HG02610 (cell line): Measurements from ENCODE around the gene ADH6.
"Not testable (repeated sequence)": the region's sequence is repeated elsewhere in the genome, so short reads cannot be mapped to it uniquely, and the experiment has no call there.

Experiments
- ATAC-seq: cut with Tn5 transposase; IDR thresholded peaks from one replicate; pipeline ENCODE4 v1.9.1; 2021; ENCODE audit warnings: mild to moderate bottlenecking, moderate library complexity; ENCODE audit not compliant: unreplicated experiment

The ADH6 gene

DNA sequence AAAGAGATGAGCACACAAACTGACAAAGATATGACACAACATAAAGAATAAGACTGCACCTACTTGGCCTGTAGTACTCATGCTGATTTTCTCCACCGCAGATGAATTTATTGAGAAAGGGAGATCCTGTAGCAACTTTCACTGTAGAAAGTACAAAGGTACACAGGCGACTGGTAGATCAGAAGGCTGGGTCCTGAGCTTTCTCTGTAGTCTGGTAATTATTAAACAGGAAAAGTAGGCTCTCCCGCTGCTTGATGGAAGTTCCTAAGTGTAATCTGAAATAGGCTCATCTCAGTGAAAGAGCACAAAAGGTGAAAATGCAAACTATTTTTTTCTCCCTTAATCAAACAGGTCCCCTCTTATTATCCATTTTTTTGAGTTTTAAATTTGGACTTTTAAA lies at the start of gene ADH6:
Gene ADH6, minus strand, starts transcription at position 175 of the 400 bp plus-strand sequence. Its CDS starts 94 bp downstream, at position 81.
- ATAC-seq, result no peak

DNA sequence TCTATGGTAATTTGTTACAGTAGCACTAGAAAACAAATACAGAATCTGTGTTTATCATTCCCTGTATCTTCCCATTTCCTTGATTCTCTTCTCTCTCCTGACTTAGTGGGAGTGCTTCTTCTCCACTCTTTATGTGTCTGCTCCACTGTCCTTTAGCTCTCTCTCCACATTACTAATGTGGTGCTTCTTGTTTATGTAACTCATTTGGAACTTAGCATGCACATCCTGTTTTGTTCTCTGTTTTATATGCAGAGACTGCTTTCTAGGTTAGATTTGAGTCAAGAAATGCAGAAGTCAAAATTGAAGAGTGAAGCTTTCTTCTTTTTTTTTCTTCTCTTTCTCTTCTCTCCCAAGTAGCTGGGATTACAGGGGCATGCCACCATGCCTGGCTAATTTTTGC lies 45.9 kb upstream of the ADH6 start:
- ATAC-seq, result no peak

DNA sequence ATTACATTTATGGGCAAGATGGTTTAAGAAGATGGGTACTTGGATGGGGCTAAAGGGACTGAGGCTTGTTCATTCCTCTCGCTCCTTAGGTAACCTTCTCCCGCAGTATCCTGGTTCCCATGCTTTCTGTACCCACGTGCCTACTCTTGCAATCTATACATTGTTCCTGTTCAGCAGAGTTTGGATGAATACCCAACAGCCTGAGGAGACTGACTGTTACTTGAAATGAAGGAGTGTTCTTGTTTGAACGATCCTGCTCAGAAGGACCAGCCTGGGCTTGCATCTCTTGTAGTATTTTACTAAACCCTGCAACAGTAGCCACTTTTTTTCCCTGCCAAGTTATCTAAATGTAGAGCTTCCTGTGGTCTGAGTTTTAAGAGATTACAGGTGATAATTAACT lies 33.7 kb upstream of the ADH6 start:
- ATAC-seq, result no peak

DNA sequence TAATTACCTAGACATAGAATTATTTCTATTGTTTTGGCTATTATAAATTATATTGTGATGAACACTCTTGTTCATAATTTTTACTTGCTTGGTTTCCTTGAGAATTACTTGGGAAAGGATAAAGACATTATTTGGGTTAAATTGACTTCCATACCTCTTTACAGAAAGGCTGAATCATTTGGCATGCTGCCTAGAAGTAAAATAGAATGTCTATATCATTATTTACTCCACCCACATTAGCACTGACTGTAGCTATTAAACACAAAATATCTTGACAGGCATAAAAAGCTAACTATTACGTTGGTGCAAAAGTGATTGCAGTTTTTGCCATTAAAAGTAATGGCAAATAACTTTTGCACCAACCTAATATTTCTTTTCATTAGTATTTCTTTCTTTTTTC lies 29.7 kb upstream of the ADH6 start:
- ATAC-seq, result no peak

DNA sequence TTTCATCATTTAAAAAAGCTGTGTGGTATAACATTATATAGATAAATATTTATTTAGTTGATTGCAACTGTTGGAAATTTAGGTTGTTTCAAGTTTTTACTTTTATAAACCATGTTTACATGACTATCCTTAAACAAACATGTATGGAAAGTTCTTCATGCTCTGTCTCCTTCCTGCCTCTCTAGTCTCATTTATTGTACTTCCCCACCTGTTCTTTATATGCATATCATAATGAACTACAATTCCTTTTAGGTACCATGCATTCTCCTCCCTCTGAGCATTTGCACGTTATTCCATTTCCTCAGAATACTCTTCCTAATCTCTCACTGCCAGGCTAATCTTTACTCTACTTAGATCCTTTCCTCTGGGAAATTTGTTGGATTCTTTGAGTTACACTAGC lies 16.9 kb upstream of the ADH6 start:
- no peak for ATAC-seq

DNA sequence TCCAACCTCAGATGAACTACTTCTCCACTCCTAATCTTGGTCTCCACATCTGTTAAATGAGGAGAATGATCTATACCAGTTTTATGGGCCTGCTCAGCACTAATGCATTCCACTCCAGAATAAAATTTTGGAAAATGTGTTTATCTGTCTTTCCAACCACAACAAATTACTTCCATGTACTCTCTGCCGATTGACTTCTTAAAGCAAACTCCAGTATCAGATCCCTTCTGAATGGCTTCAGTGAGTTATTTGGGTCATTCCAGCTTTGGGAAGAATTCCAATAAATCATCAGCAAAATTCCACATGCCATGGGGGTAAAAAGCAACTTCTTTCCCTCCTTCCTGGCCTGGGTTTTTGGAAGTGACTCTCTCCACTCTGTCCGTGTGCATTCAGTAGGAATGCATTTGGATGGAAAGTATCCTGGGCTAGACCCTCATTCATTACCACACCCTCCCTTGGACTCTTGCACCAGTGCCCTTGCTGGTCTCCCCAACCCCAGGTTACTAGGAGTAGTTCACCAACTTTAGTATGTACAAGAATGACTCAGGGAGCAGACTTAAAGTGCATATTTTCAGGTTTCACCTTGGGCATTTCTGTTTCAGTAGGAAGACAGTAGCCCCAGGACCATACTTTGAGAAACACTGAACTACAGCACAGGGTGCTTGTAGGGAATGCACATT lies 15.4 kb upstream of the ADH6 start:
- ATAC-seq, result no peak

DNA sequence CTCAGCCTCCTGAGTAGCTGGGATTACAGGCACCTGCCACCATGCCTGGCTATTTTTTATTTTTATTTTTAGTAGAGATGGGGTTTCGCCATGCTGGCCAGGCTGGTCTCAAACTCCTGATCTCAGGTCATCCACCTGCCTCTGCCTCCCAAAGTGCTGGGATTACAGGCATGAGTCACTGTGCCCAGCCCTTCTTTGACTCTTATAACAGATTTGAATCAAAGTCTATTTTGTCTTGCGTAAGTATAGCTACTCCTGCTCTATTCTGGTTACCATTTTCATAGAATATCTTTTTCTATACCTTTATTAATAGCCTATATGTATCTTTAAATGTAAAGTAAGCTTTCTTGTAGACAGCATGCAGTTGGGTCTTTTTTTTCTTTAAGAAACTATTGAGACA lies 14.4 kb upstream of the ADH6 start:
- not testable (repeated sequence) for ATAC-seq

DNA sequence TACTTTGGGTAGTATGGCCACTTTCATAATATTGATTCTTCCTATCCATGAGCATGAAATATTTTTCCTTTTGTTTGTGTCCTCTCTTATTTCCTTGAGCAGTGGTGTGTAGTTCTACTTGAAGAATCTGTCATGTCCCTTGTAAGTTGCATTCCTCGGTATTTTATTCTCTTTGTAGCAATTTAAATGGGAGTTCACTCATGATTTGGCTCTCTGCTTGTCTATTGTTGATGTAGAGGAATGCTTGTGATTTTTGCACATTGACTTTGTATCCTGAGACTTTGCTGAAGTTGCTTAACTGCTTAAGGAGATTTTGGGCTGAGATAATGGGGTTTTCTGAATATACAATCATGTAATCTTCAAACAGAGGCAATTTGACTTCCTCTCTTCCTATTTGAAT lies 9.7 kb upstream of the ADH6 start:
- ATAC-seq, result not testable (repeated sequence)

DNA sequence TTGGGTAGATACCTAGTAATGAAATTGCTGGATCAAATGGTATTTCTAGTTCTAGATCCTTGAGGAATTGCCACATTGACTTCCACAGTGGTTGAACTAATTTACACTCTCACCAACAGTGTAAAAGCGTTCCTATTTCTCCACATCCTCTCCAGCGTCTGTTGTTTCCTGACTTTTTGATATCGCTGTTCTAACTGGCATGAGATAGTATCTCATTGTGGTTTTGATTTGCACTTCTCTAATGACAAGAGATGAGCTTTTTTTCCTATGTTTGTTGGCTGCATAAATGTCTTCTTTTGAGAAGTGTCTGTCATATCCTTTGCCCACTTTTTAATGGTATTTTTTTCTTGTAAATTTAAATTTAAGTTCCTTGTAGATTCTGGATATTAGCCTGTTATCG lies 8.6 kb upstream of the ADH6 start:
- not testable (repeated sequence) for ATAC-seq

DNA sequence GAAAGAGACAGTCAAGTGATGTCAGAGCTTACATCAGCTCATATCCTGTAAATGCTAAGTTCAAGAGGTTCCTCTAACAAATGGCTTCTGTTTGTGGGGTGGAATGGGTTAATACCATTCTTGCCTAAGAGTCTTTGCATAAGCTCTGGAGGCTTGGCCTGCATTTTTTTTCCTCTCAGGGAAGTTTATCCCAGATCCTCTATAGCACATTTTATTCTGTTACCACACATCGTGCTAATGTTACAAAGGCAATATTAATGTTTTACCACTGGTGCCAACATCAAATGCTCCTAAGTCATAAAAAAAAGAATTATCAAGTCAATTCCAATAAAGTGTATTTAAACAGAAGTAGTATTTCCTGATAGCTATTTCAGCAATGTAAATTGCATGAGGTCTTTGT lies 2.9 kb upstream of the ADH6 start:
- ATAC-seq, result no peak

DNA sequence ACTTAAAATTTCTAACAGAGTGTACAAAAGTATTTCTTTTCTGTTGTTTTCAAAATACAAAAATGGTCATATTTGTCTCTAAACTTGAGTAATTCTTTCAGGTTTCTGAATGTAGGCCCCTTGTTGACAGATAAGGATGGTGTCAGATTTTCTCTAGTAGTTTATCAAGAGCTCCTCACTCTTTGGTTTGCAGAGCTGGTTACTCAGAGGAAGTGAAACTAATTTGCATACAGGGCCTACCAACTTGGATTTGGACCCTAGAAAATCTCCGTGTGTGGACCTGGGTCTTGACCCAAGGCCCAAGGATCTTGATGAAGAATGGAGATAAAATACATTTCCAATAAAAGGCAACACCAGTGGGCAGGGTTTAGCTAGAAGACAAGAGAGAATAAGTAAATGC lies 433 bp upstream of the ADH6 start:
- ATAC-seq, result no peak

DNA sequence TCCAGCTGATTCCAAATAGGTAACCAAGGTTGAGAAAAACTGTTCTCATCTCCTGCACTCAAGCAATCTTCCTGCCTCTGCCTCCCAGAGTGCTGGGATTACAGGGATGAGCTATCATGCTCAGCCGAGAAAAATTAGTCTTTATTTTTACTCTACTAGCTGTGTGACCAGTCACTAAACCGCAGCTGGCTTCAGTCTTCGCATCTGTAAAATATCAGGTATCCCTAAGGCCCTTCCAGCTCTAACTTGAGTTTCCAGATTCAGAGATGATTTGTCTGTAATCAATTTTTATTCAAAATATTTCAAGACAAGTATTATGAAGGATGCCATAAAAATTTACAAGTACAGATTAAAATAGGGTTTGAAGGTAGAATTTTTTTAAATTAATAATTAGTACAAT lies 3.5 kb downstream of the ADH6 start:
- no peak for ATAC-seq

DNA sequence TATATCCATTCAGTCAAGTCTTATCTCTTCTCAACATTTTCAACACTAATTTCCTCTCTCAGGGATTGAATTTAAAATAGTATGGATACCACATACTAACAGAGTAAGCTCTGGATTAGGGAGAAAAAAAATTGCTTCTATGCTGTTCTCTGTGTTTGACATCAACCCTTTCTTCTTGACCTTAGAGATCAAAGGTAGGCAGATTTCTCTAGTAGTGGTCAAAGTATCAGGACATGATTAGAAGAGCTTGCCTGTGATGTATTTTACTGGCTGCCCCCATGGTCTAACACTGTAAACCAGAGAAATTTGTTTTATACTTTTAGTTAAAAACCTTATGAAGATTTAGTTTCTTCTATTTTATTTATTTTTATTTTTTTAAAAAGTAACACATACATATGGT lies 8.3 kb downstream of the ADH6 start:
- ATAC-seq, result no peak

DNA sequence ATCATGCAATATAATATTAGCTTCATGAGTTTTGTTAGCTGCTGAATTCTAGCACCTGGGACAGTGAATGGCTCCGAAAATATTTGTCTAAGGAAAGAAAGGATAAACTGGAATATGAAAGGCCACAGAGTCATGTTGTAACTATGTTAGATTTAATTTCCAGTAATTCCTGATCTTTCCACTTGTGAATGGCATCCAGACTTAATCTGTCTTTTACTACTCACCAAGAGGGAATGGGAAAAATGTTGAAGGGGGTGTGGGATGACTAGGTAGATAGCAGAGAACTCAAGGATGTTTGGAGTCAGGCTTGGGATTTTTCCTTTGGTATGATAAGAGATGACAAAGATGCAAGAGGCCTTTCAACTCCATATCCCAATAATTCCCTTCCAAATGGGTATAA lies 9.4 kb downstream of the ADH6 start:
- ATAC-seq, result no peak

DNA sequence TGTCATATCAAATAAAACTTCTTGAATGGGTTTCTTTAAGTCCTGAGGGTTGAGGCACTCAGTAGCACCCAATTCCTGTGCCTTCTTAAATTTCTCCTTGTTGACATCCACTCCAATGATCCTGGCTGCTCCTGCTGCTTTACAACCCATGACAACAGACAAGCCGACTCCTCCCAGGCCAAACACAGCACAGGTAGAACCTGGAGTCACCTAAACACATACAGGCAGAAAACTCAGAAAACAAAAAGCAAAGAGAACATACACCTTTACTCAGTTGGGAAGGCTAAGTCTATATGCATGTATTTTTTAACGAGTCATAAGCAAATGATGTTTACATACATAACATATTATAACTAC lies 10.3 kb downstream of the ADH6 start:
- ATAC-seq, result no peak

DNA sequence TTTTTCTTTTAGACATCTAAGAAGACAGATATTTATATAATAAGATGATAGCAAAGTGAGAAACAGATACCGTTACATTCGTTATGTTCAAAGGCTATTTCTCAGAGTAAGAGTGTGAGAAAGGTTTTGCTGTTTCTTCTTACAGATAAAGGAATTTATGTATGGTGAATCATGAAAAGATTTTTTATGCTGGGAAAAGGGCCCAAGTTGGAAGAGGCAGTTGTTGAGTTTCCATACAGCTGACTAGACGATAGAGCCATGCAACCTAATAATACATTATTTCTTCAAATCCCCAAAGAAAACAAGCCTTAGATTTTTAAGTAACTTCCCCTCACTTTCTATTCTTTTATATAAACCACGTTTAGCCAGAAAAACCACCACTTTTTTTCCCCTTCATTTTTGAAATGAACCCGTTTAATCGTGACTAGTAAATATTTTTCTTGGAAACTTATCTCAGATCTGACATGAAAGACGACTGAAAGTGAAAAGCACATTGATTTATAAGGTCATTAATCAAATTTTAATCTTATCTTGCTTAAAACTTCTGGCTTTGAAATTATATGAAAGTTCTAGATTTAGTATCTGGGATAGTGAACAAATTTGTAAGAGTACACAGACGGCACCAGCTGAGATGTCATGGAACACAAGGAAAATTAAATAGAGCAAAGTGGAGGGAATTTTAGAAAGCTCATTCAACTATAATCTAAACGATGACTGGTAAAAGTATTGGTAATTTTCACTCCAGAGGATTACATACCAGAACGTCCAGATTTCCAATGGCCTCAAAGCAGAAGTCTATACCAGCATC lies 10.9 kb downstream of the ADH6 start:
- no peak for ATAC-seq

DNA sequence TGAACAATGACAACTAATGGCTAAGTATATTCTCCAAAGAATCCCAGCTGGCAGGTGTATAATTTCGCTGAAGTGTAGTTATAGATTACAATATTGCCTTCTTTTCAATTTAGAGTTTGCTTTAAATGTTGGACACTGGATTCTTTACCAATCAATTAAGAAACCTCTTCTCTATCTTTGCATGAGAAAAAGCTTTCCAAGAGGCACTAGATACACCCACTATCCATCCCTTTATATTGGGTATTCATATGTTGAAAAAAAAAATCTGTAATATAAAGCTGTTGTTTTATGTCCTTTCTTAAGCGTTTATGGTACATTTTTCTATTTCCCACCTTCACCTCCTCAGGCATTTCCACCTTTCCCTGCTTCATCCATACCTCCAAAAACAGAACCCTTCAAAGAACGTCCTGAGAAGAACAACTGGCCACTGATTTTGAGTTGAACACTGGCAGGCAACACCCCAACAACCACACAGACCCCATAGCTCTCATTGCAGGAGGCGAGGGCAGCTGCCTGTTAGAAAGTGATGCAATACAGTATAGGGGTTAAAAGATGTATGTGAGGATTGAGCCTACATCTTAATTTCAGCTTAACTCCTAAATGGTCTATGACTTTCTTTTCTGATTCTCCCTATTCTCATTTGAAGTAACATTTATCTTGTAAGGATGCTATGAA lies 11.8 kb downstream of the ADH6 start:
- ATAC-seq, result no peak

DNA sequence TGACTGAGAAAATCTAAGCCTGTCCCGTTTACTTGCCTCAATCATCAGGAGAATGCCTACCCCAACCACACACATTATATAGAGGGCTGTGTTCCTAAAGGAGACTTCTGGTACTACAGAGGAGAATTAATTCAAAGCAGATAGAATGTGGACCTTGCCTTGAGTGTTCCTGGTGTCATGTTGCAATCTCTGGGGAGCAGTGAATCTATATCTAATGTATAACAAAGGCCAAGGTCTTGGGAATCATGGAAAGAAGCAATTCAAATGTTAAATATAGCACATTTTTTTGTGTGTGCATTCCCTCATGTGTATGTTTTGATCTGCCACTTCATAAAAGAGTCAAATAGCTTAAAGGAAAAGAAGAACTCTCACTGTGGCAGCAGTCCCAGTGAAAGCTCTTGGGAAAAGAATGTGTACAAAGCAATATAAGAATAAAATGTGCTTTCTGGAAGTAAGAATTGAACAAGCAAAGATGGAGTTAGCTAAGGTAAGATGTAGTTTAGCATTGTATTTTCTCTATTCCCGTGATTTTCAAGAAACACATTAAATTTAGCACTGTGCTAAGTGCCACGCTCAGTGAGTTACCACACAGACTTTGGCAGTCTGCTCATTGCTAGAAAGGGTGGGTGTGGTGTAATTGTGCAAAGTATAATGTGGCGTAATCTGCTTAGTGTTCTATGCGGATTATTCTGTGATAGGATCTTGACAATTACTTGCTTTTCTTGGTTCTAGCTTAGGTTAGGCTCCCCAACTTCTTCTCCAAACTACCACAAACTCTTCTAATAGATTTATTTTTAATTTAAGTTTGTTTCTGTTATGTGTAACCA lies 13.7 kb downstream of the ADH6 start:
- no peak for ATAC-seq

DNA sequence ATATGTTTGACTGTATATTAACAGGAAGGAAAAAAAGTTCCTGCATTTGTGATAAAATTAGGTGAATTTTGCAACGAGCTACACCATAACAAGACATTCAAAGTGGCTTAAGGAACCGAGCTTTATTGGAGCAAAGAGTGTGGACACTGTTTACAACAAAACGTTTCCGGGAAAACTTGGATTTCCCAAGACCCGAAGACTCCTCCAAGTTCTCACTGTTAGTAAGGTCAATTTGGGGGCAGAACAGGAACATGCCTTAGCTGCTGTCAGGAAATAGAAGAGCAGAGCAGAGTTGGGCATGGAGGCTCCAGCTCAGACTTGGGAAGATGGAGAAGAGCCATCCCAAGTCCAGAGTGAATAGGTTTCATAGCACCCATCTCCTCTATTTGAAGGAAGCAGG lies 16.5 kb downstream of the ADH6 start:
- no peak for ATAC-seq

DNA sequence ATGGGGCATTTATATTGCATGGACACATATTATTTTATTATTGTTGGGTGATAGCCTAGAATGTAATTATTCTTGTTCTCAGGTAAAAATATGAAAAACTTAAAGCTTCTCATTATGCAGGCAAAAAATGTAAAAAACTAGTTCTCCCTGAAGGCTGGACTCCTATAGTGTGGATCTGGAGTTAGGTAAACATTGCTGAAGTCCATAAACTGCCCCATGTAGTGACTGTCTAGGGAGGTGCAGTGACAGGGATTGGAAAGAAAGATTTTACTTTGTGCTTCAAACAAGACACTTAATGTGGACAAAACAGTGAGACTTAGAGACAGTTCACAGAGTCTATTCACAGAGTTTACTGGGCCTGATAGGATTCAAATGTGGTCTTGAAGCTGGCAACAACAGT lies 17.0 kb downstream of the ADH6 start:
- no peak for ATAC-seq

DNA sequence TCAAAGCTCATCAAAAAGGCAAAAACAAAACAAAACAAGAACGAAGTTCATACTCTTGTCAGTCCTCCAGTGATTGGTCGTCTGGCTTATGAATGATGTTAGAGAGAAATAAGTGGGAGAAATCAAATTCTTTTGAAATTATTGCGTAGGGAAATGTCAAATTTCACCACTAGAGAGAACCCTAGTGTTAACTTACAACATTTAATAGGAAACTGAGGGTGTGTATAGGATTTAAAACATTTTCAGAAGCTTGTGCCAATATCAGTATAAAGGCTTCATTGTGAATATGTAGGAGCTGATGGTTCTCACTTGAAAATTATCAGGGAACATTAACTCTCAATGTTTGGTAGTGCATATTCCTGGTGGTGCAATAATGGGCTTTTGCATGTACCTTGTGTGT lies 17.4 kb downstream of the ADH6 start:
- ATAC-seq, result no peak
